ENCODE measurements around the gene INTS11. TPM values are rescaled to one million over a fixed set of nuclear protein-coding genes. Genes with fewer than 3 reads are reported as not detected.
A peak's percentile ranks its signal among the peaks of the same experiment; 100 is the strongest.

Gene INTS11
- total and polyA plus RNA-seq, 9 of the 15 experiments (the other 6 are each of a cell fraction or from before 2014, with no cell fraction given) = 3.6 to 183 (median 110) TPM

DNA sequence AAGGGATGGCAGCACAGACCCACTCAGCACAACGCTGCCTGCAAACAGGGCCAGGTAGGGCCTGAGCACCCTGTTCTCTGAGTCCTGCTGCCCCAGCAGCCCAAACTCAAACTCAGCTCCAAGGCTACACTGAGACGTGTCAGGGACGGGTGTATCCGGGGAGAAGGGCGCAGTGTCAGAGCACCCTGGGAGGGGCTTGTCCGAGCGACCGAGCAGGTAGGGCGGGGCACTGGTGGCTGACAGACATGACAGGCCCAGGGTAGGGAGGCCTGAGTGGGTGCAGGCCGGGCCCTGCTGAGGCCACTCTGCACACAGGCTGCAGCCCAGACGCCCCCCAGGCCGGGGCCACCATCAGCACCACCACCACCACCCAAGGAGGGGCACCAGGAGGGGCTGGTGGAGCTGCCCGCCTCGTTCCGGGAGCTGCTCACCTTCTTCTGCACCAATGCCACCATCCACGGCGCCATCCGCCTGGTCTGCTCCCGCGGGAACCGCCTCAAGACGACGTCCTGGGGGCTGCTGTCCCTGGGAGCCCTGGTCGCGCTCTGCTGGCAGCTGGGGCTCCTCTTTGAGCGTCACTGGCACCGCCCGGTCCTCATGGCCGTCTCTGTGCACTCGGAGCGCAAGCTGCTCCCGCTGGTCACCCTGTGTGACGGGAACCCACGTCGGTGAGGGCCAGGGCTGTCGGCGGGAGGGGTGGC, 38.7 kb downstream of the INTS11 start:
- Histone ChIP-seq H3K4me1 (replicated peaks in 1 of 2; ENCODE audit: control insufficient read depth in 2 of 2, insufficient read depth in 2 of 2, low read length in 2 of 2) (peaks cover 0 to 71% of the 10 kb centered on the region in 2 experiments; a peak in 3 of 5 replicates), H4K20me1 (replicated peaks; ENCODE audit: control insufficient read depth, insufficient read depth, low read length) (peaks cover 10% of the 10 kb centered on the region; the same call in 1 of the 2 replicates), H3K36me3 (ENCODE audit: control insufficient read depth, insufficient read depth, low read length) (no peaks in the 10 kb centered on the region), H3K9ac (ENCODE audit: insufficient read depth in 1 of 2, low read depth in 2 of 2, low read length in 2 of 2) (peak overlapping the region in 1 of 2 experiments; percentile 68; a peak in 2 of 4 replicates), H3K27me3 (ENCODE audit: control insufficient read depth in 2 of 2, insufficient read depth in 2 of 2, low read length in 2 of 2) (peaks cover 2 to 33% of the 10 kb centered on the region in 2 experiments; a peak in 3 of 5 replicates), H3K9me1 (ENCODE audit: control insufficient read depth, insufficient read depth, low read length) (peaks cover 3% of the 10 kb centered on the region), H3K4me3 (no peak overlapping the region), H3K27ac (ENCODE audit: extremely low read depth, low read depth, low read length) (no peak overlapping the region), H3K9me3 (replicated peaks; ENCODE audit: control insufficient read depth, insufficient read depth, low read depth, low read length) (no peaks in the 10 kb centered on the region), H3K79me2 (ENCODE audit: control insufficient read depth, insufficient read depth, low read length) (no peaks in the 10 kb centered on the region), H3K4me2 (ENCODE audit: insufficient read depth, low read length) (no peak overlapping the region), H2AFZ (ENCODE audit: low read depth, low read length) (no peak overlapping the region)
- in situ Hi-C loops (cut with MboI) (no loop called here), intact Hi-C loops (cut with micrococcal nuclease) (no loop called here)
- ATAC-seq (peak; percentile 56), FAIRE-seq (no peak), DNase-seq (ENCODE audit: extremely low read depth in 1 of 4, low spot score in 3 of 4) (peak in 2 of 4 experiments; percentile 59 to 65)
- ChIA-PET POLR2A (interaction anchor here (0.6 to 2.3 kb wide), 3 partner anchors 10 to 127 kb away, joined by 3 to 6 read pairs (median 4); partner anchors contain the start of gene UBE2J2), CTCF (ENCODE audit: low intra/inter-chr PET ratio) (no interaction called here)
- 39% methylated on average over 31 of the region's 37 CpGs for WGBS (ENCODE audit: insufficient coverage, low coverage, missing lambda C conversion rate)
- no TSS peak for BruUV-seq (replicated peaks)
- TF ChIP-seq PKNOX1 (IDR thresholded peaks at IDR 0.05) (0 out of 2 replicates have a peak, but pooled peaks have one; percentile 16), NFYB (IDR thresholded peaks at IDR 0.05; ENCODE audit: extremely low read depth, insufficient read length) (no peak), EGR1 (conservative IDR thresholded peaks at IDR 0.05) (no peak), PHF21A (IDR thresholded peaks at IDR 0.05; ENCODE audit: borderline replicate concordance, low read depth) (no peak), POLR2G (IDR thresholded peaks at IDR 0.05; ENCODE audit: low read depth, low read length) (peak; percentile 47; the same call in 1 of the 2 replicates), EP300 (IDR thresholded peaks at IDR 0.05; ENCODE audit: low read length) (no peak), ZBTB11 (CRISPR knock-in tag; IDR thresholded peaks at IDR 0.05) (no peak), ZBTB9 (CRISPR knock-in tag; IDR thresholded peaks at IDR 0.05) (no peak)
- TF ChIP-seq, protein P1, sequence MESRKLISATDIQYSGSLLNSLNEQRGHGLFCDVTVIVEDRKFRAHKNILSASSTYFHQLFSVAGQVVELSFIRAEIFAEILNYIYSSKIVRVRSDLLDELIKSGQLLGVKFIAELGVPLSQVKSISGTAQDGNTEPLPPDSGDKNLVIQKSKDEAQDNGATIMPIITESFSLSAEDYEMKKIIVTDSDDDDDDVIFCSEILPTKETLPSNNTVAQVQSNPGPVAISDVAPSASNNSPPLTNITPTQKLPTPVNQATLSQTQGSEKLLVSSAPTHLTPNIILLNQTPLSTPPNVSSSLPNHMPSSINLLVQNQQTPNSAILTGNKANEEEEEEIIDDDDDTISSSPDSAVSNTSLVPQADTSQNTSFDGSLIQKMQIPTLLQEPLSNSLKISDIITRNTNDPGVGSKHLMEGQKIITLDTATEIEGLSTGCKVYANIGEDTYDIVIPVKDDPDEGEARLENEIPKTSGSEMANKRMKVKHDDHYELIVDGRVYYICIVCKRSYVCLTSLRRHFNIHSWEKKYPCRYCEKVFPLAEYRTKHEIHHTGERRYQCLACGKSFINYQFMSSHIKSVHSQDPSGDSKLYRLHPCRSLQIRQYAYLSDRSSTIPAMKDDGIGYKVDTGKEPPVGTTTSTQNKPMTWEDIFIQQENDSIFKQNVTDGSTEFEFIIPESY (CRISPR knock-in tag; IDR thresholded peaks at IDR 0.05) = peak; percentile 45; the same call in 1 of the 2 replicates
- TF ChIP-seq, protein P2, sequence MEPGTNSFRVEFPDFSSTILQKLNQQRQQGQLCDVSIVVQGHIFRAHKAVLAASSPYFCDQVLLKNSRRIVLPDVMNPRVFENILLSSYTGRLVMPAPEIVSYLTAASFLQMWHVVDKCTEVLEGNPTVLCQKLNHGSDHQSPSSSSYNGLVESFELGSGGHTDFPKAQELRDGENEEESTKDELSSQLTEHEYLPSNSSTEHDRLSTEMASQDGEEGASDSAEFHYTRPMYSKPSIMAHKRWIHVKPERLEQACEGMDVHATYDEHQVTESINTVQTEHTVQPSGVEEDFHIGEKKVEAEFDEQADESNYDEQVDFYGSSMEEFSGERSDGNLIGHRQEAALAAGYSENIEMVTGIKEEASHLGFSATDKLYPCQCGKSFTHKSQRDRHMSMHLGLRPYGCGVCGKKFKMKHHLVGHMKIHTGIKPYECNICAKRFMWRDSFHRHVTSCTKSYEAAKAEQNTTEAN (CRISPR knock-in tag; IDR thresholded peaks at IDR 0.05) = no peak

Measured in K562 (cell line).